Astrocyte (in vitro differentiated cells and primary cell): ENCODE measurements around the gene ZG16B. TPM values are rescaled to one million over a fixed set of nuclear protein-coding genes. Genes with fewer than 3 reads are reported as not detected.

ENCODE experiments used
- DNase-seq: peaks from one replicate; pipeline ENCODE4 v3.0.0-alpha.2; 2010; ENCODE audit warnings: low read depth
- FAIRE-seq: peaks from 2 replicates; lab custom pipeline; 2011; peaks lifted over from hg19 to GRCh38; lab: Jason Lieb, UNC
- H2AFZ ChIP-seq: 2 replicates; pipeline ENCODE4 v1.6.0; 2012; ENCODE audit warnings: low read depth, low read length, inconsistent platforms
- H3K27ac ChIP-seq: 2 replicates; pipeline ENCODE4 v1.5.1; 2011; ENCODE audit warnings: low read depth, low read length, inconsistent platforms
- H3K27me3 ChIP-seq: 2 replicates; pipeline ENCODE4 v1.6.0; 2011; ENCODE audit warnings: low read length, inconsistent platforms; ENCODE audit not compliant: insufficient read depth
- H3K36me3 ChIP-seq: 2 replicates; pipeline ENCODE4 v1.5.1; 2011; ENCODE audit warnings: low read length, inconsistent platforms; ENCODE audit not compliant: insufficient read depth
- H3K4me1 ChIP-seq: 2 replicates; pipeline ENCODE4 v1.5.1; 2011; ENCODE audit warnings: low read length, inconsistent platforms; ENCODE audit not compliant: insufficient read depth
- H3K4me2 ChIP-seq: 2 replicates; pipeline ENCODE4 v1.6.0; 2012; ENCODE audit warnings: low read length, inconsistent platforms
- H3K4me3 ChIP-seq: 2 replicates; pipeline ENCODE4 v1.5.1; 2011; ENCODE audit warnings: low read depth, mild to moderate bottlenecking, low read length, inconsistent platforms; ENCODE audit not compliant: insufficient read depth
- H3K79me2 ChIP-seq: 2 replicates; pipeline ENCODE4 v1.6.0; 2012; ENCODE audit warnings: mild to moderate bottlenecking, low read length, inconsistent platforms; ENCODE audit not compliant: insufficient read depth
- H3K9ac ChIP-seq: 2 replicates; pipeline ENCODE4 v1.6.0; 2012; ENCODE audit warnings: mild to moderate bottlenecking, low read length, inconsistent platforms
- H3K9me3 ChIP-seq: 2 replicates; pipeline ENCODE4 v1.5.1; 2012; ENCODE audit warnings: low read depth, mild to moderate bottlenecking, low read length, inconsistent platforms; ENCODE audit not compliant: insufficient read depth
- H4K20me1 ChIP-seq: 2 replicates; pipeline ENCODE4 v1.6.0; 2012; ENCODE audit warnings: low read length, inconsistent platforms; ENCODE audit not compliant: insufficient read depth
- H3K27ac Mint-ChIP-seq: one replicate; pipeline ENCODE4 v1.8.0; 2021; ENCODE audit warnings: mild to moderate bottlenecking, mixed read lengths; ENCODE audit not compliant: unreplicated experiment
- H3K27me3 Mint-ChIP-seq: one replicate; pipeline ENCODE4 v1.8.0; 2021; ENCODE audit warnings: low read depth, mixed read lengths; ENCODE audit not compliant: unreplicated experiment
- H3K36me3 Mint-ChIP-seq: one replicate; pipeline ENCODE4 v1.8.0; 2021; ENCODE audit warnings: low read depth, mixed read lengths; ENCODE audit not compliant: unreplicated experiment
- H3K4me1 Mint-ChIP-seq: one replicate; pipeline ENCODE4 v1.8.0; 2021; ENCODE audit warnings: low read depth, mixed read lengths; ENCODE audit not compliant: unreplicated experiment
- H3K4me3 Mint-ChIP-seq: one replicate; pipeline ENCODE4 v1.8.0; 2021; ENCODE audit warnings: mild to moderate bottlenecking, moderate library complexity, mixed read lengths; ENCODE audit not compliant: unreplicated experiment
- H3K9me3 Mint-ChIP-seq: one replicate; pipeline ENCODE4 v1.8.0; 2021; ENCODE audit warnings: mild to moderate bottlenecking, mixed read lengths; ENCODE audit not compliant: unreplicated experiment
- CTCF ChIP-seq: IDR thresholded peaks from 2 replicates; pipeline ENCODE4 v1.5.1; 2011; ENCODE audit warnings: low read depth, mild to moderate bottlenecking, inconsistent platforms, low read length, moderate library complexity; ENCODE audit not compliant: insufficient read depth
- EZH2 ChIP-seq: IDR thresholded peaks from 2 replicates; pipeline ENCODE4 v1.6.1; 2012; ENCODE audit warnings: mild to moderate bottlenecking, low read length, inconsistent platforms; ENCODE audit not compliant: insufficient read depth
- total RNA-seq: library from RNA; stranded (reverse); gene quantifications from 2 replicates; pipeline ENCODE4 v1.2.1, GENCODE V29; 2021

ZG16B gene
- total RNA-seq, 1 donor from 2014 or later: not detected

GRCh38 chr16:2835638-2836493 is 5.8 kb downstream of the ZG16B start:
- no peaks in the 10 kb centered on the region for H3K36me3 Mint-ChIP-seq
- Histone ChIP-seq H3K9ac (peak overlapping the region; percentile 59), H3K79me2 (no peaks in the 10 kb centered on the region), H3K9me3 (no peaks in the 10 kb centered on the region), H3K27me3 (peaks cover 3% of the 10 kb centered on the region), H2AFZ (no peak overlapping the region), H3K4me1 (peaks cover 33% of the 10 kb centered on the region), H3K4me3 (no peak overlapping the region), H4K20me1 (no peaks in the 10 kb centered on the region), H3K36me3 (no peaks in the 10 kb centered on the region), H3K4me2 (peak overlapping the region; percentile 78), H3K27ac (peak overlapping the region; percentile 78)
- peak; percentile 100 for DNase-seq
- TF ChIP-seq EZH2 (no peak), CTCF (no peak)
- H3K9me3 Mint-ChIP-seq: no peaks in the 10 kb centered on the region
- peak; percentile 100 for FAIRE-seq
- H3K4me3 Mint-ChIP-seq: peak overlapping the region; percentile 21
- no peaks in the 10 kb centered on the region for H3K27me3 Mint-ChIP-seq
- peaks cover 36% of the 10 kb centered on the region for H3K4me1 Mint-ChIP-seq
- peak overlapping the region; percentile 37 for H3K27ac Mint-ChIP-seq

- peak overlapping the region; percentile 78 for H3K27ac ChIP-seq
- FAIRE-seq (peak; percentile 9), DNase-seq (peak; percentile 14)
- H3K36me3 Mint-ChIP-seq: no peaks in the 10 kb centered on the region
- H3K9ac ChIP-seq: peak overlapping the region; percentile 59
- peaks cover 36% of the 10 kb centered on the region for H3K4me1 Mint-ChIP-seq
- H4K20me1 ChIP-seq: no peaks in the 10 kb centered on the region
- no peaks in the 10 kb centered on the region for H3K79me2 ChIP-seq
- TF ChIP-seq EZH2 (no peak), CTCF (no peak)
- H3K9me3 ChIP-seq: no peaks in the 10 kb centered on the region
- no peak overlapping the region for H3K4me3 ChIP-seq
- no peaks in the 10 kb centered on the region for H3K9me3 Mint-ChIP-seq
- H3K4me1 ChIP-seq: peaks cover 33% of the 10 kb centered on the region
- peaks cover 3% of the 10 kb centered on the region for H3K27me3 ChIP-seq
- peak overlapping the region; percentile 37 for H3K27ac Mint-ChIP-seq
- H2AFZ ChIP-seq: no peak overlapping the region
- H3K4me2 ChIP-seq: peak overlapping the region; percentile 78
- no peaks in the 10 kb centered on the region for H3K36me3 ChIP-seq
- no peak overlapping the region for H3K4me3 Mint-ChIP-seq
- H3K27me3 Mint-ChIP-seq: no peaks in the 10 kb centered on the region
Measured at GRCh38 chr16:2836646-2837508, 6.8 kb downstream of the ZG16B start.
